Hindlimb muscle (tissue), 1 donor: Measurements from ENCODE around the gene TLR7. TPM values are rescaled to one million over a fixed set of nuclear protein-coding genes. Genes with fewer than 3 reads are reported as not detected.

ENCODE experiments used
- DNase-seq: peaks from one replicate; pipeline ENCODE4 v3.0.0-alpha.2; 2013
- polyA plus RNA-seq: library from polyadenylated mRNA; unstranded; fragments of 120-200 nt; gene quantifications from one replicate; pipeline ENCODE4 v1.2.1, GENCODE V29; 2013; ENCODE audit not compliant: insufficient read length

The TLR7 gene
- polyA plus RNA-seq, 1 donor: 1.9 TPM

DNA sequence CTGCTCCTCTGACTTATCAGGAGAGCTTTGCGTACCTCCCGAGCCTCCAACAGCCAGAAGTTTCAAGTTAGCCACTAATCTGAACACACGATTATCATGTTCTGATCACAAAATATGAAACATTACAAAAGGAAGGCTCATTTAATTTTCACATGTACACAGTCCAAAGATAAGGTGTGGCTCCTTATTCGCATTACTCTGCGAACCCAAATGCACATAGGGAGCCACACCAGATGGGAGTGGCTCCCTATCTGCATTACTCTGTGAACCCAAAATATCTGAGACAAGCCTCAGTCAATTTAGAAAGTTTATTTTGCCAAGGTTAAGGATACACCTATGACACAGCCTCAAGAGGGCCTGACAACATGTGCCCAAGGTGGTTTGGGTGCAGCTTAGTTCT lies 68.0 kb downstream of the TLR7 start:
- DNase-seq: no peak

- no peak for DNase-seq
Measured at GRCh38 chrX:12936947-12937346, 70.1 kb downstream of the TLR7 start.

Other genes starting within 250 kb of the TLR7 start
- gene PRPS2, start 75.7 kb upstream of the TLR7 start, polyA plus RNA-seq: 7.7 TPM
- gene TLR8, start 39.5 kb downstream of the TLR7 start, polyA plus RNA-seq: 0.61 TPM
- 918 TPM for gene TMSB4X, start 108.0 kb downstream of the TLR7 start, polyA plus RNA-seq
- gene FAM9C, start 177.5 kb downstream of the TLR7 start, polyA plus RNA-seq: 0.28 TPM